HEK293 (cell line): ENCODE measurements around the gene SCRT2.

Experiments used
- ATF2 ChIP-seq: fragments of 450-650 bp; formaldehyde crosslinking; IDR thresholded peaks from 2 replicates; pipeline ENCODE4 v1.5.1; 2016; ENCODE audit warnings: missing biosample characterization, missing genetic modification characterization, low read depth
- CTCF ChIP-seq: fragments of 450-650 bp; formaldehyde crosslinking; IDR thresholded peaks from 2 replicates; pipeline ENCODE4 v1.5.1; 2016; ENCODE audit warnings: missing biosample characterization, missing genetic modification characterization
- HIC1 ChIP-seq: fragments of 450-650 bp; formaldehyde crosslinking; IDR thresholded peaks from 2 replicates; pipeline ENCODE4 v1.5.1; 2016; ENCODE audit warnings: missing biosample characterization, missing genetic modification characterization
- HOXD13 ChIP-seq: sonication (generic); formaldehyde crosslinking; IDR thresholded peaks from 2 replicates; pipeline ENCODE4 v1.8.0; 2022; ENCODE audit warnings: missing genetic modification reagents, borderline replicate concordance
- MYNN ChIP-seq: fragments of 450-650 bp; formaldehyde crosslinking; IDR thresholded peaks from 2 replicates; pipeline ENCODE4 v1.5.1; 2016; ENCODE audit warnings: missing biosample characterization, missing genetic modification characterization, borderline replicate concordance
- TRIM28 ChIP-seq: IDR thresholded peaks from 2 replicates; pipeline ENCODE4 v1.6.1; 2011; ENCODE audit warnings: low read length, control low read depth, borderline replicate concordance
- ZFP37 ChIP-seq: fragments of 450-650 bp; formaldehyde crosslinking; IDR thresholded peaks from 2 replicates; pipeline ENCODE4 v1.5.1; 2016; ENCODE audit warnings: missing biosample characterization, missing genetic modification characterization
- ZNF175 ChIP-seq: fragments of 450-650 bp; formaldehyde crosslinking; IDR thresholded peaks from 2 replicates; pipeline ENCODE4 v1.5.1; 2016; ENCODE audit warnings: missing biosample characterization, missing genetic modification characterization
- ZNF248 ChIP-seq: fragments of 450-650 bp; formaldehyde crosslinking; IDR thresholded peaks from 2 replicates; pipeline ENCODE4 v1.5.1; 2017; ENCODE audit warnings: missing biosample characterization, missing genetic modification characterization
- ZSCAN16 ChIP-seq: fragments of 450-650 bp; formaldehyde crosslinking; IDR thresholded peaks from 2 replicates; pipeline ENCODE4 v1.5.1; 2016; ENCODE audit warnings: missing biosample characterization, missing genetic modification characterization

GRCh38 chr20:673603-674001, 2.0 kb downstream of the SCRT2 start:
- TF ChIP-seq MYNN (tag by site-specific recombination) = no peak
- TF ChIP-seq ZNF248 (tag by site-specific recombination) = no peak
- no peak for TF ChIP-seq TRIM28
- no peak for TF ChIP-seq ZSCAN16
- TF ChIP-seq CTCF (tag by site-specific recombination) = no peak
- TF ChIP-seq ATF2 (tag by site-specific recombination) = no peak
- TF ChIP-seq HIC1 (tag by site-specific recombination) = no peak
- no peak for TF ChIP-seq ZNF175
- TF ChIP-seq ZFP37 (tag by site-specific recombination) = no peak
- TF ChIP-seq HOXD13 (CRISPR knock-in tag) = no peak
